CD4-positive, alpha-beta T cell treated with Interleukin-21 for 1 hour (primary cell): ENCODE results near the gene DDIT3.

Experiments used
- DNase-seq: peaks from one replicate; pipeline ENCODE4 v3.0.0-alpha.2; 2020

The DDIT3 gene

DNA sequence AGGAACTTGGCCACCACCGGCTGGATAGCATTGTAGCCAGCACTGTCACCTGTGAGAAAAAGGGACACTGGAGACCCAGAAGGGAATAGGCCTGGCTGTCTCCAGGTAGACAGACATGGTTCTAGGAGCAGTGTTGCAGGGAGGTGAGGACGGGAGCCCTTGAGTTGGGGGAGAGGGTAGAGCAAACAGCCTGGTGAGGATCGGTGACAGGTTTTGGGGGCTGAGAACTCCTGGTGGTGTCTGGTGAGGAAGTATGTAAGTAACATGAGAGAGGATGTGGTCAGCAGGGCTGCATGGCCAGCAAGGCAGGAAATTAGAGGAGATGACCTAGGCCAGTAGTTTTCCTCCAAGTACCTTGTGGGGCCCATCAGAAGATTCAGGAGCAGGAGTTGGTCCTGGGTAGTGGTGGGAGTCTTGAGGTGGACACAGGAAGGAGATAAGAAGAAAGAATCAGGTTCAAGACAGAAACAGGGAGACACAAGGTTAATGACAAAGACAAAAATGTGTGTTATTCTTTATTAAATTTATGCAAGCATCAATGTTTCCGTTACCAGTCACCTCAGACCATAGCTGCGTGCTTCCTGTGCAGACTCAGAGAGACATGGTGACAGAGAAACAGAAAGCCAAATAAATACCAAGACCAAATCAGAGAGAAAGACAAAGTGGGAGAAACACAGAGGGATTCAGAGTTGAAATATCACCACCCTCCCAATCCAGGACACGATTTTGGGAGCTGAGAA is 40.8 kb downstream of the DDIT3 start, which contains the start of gene ARHGAP9:
ARHGAP9 (minus strand) TSS at position 491 of the 740 bp plus-strand sequence; CDS start at position 31, 460 bp downstream.
- peak; percentile 87 for DNase-seq

GRCh38 chr12:57479043-57479375 is 41.3 kb downstream of the DDIT3 start:
- DNase-seq = no peak

DNA sequence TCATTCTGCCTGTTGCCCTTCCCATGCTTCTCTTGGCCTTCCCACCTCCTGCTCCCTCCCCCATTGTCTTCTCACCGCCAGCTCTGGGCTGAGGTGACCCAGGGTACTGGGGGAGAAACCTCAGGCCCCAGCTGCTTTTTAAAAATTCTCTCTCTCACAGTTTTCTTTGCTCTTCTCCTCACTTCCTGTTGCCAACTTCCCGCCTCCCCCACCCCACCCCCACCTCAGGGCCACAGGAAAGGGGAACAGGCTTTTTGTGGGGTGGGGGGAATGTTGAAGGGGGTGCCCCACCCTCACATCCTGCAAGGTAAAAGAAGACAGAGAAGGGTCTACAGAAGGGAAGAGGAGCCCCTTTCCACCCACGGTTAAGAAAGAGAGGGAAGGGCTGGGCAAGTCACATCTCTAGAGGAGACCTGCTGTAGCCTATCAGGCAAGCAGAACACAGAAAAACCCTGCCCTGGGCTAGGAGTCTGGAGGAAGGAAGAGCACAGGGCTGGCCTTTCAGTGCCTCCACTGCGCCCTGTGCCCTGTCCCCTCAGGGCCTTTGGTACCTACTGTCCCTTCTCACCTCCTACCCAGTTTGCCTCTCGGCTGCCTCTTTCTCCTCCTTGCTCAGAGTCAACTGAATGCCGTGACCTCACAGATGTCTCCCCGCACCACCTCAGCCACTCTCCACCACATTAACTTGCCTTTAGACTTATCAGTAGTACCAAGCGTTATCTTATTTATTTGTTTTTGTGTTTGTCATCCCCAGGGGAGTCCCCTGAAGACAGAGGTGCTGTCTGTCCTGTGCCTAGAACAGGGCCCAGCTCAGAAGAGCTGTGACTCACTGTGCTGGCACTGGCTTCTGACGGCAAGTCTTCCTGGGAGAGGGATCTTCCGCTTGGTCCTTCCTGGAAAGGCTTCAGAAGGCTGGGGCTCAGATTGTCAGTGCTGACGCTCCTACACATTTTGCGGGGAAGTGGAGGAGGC is 42.3 kb downstream of the DDIT3 start:
- peak; percentile 79 for DNase-seq

DNA sequence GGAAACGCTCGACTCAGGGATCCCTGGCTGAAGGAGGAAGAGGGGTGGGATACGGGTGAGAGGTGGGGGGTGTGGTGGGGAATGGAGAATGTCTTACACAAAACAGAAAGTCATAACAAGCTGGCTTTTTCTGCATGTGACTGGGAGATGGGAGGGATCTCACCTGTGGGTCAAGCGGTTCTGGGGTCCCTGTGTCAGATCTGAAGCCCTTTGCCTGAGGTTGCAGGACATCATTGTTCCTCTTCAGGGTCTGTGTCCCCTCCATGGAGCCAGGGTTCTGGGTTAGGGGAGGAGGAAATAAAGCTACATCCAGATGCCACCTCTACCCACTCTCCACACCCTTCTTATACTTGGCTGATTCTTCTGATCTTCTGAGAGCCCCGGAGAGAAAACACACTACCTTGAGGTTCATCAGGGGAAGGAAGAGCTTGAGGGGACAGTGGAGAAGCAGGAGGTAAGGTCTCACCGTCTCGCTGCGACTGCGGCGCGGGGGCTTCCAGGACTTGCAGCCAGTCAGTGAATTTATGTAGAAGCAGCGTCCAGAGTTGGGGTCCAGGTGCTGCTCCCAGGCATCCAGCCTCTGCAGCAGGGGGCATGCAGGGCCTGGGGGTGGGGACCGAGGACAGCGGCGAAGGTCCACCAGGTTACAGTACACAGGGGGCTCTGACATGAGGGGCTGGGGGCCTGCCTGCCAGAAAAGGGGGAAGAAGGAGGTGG is 43.2 kb downstream of the DDIT3 start:
- peak; percentile 39 for DNase-seq

DNA sequence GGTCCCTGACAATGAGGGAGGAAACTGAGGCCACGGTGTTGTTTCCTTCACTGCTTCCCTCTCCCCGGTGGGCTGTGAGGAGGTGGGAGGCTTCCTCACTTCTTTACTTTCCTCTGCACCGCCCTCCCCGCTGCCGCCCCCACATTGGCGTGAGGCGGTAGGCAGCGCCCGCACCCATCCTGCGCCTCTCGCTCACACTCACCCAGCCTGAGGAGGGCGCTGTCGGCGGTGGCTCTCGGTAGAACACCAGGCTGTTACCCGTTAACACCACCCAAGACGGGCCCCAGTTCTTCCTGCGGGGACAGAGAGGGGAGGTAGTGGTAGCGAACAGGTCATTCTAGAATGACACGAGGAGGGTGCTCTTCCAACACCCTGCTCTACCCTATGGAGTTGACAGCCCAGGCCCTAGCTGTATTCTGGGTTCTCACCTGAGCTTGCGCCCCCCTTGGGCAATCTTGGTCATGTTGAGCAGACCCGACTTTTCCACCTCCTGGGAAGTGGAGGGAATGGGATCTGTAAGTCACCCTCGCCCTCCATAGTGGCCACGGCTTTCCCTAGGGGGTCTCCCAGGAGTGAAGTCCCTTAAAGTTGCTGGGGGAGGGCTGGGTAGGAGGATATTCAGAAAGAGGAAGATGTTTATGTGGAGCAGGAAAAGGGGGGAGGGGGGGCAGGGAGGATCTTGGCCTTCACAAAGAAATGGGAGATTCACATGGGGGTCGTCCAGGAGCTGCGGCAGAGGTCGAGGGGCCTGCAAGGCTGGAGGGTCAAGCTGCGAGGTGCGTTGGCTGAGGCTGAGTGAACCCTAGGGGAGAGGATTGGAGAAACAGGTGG is 43.9 kb downstream of the DDIT3 start:
- peak; percentile 80 for DNase-seq

DNA sequence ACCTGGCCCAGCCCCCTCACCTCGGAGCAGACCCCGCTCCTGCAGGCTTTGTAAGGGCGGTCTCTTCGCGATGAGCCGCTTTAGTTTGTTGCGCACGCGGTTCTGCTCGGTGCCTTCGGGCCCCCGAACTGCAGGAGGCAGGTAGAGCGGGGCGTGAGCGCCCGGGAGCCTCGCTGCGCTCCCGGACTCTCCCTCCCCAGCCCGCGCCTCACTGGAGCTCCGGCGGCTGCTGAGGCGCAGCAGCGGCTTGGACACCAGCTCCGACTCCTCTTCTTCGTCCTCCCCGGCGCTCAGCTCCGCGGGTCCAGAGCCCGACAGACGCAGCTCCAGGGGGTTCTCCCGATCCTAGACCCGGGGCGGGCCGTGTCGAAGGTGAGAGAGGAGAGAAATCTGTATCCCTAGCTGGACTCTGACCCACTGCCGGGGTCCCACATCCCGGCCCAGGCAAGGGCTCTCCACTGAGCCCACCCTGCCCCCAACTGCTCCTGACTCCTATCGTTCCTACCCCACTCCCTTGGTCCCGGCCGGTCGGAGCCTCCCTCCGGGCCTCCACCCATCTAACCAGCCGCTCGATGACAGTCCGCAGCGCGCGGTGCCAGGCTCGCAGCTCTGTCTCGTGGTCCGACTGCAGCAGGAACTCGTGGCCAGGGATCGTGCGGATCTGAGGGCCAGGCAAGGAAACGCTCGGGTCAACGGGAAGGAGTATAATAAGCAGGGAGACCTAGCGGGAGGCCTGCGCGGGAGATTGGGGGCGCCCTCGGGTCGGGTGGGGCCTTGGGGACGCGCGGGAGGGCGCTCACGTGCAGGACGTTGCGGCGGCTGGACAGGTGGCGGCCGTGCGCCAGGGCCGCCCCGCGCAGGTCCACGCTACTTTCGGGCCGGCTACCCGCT is 44.8 kb downstream of the DDIT3 start:
- DNase-seq = no peak

DNA sequence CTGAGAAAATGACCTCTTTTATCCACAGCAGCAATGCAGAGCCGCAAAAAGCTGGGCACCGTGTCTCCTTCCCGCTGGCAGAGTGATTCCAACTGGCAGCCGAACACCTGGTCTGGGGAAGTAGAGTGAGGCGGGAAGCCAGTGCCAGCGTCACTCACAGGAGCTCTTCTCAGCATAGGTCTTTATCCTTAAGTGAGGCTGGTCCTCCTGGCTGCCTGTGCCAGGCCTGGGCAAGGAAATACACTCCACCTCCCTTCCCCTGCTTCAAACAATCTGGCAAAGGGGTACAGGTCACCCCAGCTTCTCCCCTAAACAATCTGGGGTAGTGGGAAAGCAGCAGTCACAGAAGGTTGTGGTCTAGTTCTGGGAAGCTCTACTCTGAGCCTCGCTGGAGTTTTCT is 45.5 kb downstream of the DDIT3 start:
- DNase-seq = no peak

DNA sequence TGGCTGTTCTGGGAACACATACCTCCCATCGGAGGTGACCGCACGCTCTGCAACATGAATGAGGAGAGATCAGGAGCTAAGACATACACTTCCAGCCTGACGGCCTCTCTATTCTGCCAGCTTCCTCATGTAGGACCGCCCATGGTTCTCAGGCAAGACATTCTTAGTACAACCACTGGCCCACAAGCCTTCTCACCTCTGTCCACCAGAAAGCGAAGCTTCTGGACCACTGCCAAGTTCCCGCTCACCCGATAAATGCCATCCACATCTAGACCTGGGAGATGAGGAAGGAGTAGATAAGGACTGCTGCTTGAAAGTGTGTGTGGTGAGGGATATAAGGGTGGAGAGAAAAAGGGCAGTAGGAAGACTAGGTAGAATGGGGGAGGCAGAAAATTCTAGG is 45.9 kb downstream of the DDIT3 start:
- DNase-seq = no peak

DNA sequence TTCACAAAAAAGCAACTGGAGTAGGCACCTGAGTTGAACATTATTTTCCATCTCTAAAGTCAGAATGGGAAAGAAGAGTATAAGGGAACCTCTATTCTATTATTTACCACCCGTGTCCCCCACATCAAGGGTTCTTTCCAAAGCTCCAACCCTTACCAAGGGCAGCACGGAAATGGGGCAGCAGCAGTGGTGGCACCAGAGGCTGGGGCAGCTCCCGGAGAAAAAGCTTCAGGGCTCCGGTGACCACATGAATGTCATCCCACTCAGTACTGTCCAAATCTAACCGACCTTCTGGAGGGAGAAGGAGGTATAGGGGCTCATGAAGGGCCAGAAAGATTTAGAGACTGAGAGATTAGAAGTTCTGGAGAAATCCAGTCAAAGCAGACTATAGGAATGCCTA is 46.4 kb downstream of the DDIT3 start:
- no peak for DNase-seq

DNA sequence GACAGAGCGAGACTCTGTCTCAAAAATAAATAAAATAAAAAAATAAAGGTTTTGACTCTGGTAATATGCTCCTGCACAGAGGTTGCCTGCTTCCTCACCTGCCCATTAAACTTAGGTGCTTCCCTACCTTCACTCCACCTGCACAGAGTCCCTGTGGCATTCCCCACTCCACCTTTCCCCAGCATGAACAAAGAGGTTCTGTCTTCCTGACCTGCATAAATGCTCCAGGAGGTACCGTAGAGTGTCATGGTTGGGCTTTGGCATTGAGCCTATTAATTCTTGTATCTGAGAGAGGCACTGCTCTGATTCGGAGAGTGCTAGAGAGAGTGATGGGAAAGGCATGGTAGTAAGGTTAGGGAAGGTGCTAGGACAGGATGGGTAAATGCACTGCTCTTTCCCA is 46.9 kb downstream of the DDIT3 start:
- DNase-seq = no peak

DNA sequence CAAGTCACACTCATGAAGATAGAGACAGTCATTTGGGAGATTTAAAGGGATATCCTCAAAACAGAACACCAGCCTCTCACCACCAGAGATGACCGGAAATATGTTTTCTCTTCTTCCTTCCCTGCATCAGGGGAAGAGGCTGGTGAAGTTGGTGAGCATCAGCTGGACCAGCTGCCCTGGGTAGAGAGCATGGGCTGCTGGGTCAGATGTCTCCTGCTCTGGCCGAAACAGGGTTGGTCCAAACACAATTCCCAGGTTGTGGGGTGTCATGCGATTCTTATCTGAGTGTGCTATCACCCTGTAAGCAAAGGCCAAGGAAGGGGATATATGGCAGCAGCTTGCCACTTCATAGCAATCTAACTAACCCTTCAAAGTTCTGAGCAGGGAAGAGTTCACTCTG is 47.9 kb downstream of the DDIT3 start:
- DNase-seq = no peak

- no peak for DNase-seq
Measured at GRCh38 chr12:57471661-57472060, 48.7 kb downstream of the DDIT3 start.

GRCh38 chr12:57470970-57471656 is 49.2 kb downstream of the DDIT3 start:
- DNase-seq = no peak

DNA sequence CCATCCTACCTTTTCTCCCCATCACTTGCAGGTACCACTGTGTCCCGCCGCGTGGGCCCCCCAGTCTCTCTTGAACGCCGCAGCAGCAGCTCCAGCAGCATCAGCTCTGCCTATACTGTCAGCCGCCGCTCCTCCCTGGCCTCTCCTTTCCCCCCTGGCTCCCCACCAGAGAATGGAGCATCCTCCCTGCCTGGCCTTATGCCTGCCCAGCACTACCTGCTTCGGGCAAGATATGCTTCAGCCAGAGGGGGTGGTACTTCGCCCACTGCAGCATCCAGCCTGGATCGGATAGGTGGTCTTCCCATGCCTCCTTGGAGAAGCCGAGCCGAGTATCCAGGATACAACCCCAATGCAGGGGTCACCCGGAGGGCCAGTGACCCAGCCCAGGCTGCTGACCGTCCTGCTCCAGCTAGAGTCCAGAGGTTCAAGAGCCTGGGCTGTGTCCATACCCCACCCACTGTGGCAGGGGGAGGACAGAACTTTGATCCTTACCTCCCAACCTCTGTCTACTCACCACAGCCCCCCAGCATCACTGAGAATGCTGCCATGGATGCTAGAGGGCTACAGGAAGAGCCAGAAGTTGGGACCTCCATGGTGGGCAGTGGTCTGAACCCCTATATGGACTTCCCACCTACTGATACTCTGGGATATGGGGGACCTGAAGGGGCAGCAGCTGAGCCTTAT is 49.9 kb downstream of the DDIT3 start:
- no peak for DNase-seq

DNA sequence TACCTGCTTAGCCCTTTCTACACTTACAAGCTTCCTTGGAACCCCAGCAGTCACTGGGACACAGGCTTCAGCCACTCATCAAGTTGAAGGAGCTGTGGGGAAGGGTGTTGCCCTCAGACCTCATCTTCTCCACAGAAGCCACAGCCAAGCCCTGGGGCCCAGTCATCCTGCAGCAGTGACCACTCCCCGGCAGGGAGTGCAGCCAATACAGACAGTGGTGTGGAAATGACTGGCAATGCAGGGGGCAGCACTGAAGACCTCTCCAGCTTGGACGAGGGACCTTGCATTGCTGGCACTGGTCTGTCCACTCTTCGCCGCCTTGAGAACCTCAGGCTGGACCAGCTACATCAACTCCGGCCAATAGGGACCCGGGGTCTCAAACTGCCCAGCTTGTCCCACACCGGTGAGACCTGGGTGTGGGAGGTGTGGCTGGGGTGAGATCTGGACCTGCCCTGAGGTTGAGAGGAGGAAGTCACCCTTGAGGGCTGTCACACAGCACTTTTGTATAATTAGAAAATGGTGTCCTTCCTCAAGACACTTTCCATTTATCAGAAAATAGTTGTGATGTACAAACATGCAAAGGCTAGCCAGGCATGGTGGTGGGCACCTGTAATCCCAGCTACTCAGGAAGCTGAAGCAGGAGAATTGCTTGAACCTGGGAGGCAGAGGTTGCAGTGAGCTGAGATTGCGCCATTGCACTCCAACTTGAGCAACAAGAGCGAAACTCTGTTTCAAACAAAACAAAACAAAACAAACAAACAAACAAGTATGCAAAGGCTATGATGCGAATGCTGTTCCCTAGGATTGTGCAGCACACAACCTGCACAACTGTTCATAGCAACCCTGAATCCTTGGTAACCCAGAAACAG is 50.8 kb downstream of the DDIT3 start:
- DNase-seq = no peak

DNA sequence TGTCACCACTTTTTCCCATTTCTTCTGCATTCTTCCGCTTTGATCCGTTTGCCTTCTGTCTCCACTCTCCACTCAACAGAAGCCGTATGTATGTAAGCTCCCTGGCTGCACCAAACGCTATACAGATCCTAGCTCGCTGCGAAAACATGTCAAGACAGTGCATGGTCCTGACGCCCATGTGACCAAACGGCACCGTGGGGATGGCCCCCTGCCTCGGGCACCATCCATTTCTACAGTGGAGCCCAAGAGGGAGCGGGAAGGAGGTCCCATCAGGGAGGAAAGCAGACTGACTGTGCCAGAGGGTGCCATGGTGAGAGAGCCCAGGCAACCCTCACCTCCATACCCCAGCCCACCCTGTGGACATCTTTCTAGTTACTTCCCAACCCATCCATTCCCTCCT is 52.4 kb downstream of the DDIT3 start:
- no peak for DNase-seq

- no peak for DNase-seq
Measured at GRCh38 chr12:57467212-57467874, 53.0 kb downstream of the DDIT3 start.
